ENCODE results near the gene DUSP16. TPM values are rescaled to one million over a fixed set of nuclear protein-coding genes. Genes with fewer than 3 reads are reported as not detected.

The DUSP16 gene
- total and polyA plus RNA-seq, 2 experiments from 2014 or later, result 11.7 to 59.4 TPM

- TF ChIP-seq ZNF462 (CRISPR knock-in tag; IDR thresholded peaks at IDR 0.05) (no peak), JUNB (IDR thresholded peaks at IDR 0.05; ENCODE audit: unreplicated experiment) (no peak)
These were observed 12.4 kb downstream of the DUSP16 start (continued) for GRCh38 chr12:12550277-12550676.

GRCh38 chr12:12549426-12549825 lies 13.2 kb downstream of the DUSP16 start:
- Histone ChIP-seq H3K27ac (ENCODE audit: low read depth) (no peak overlapping the region), H3K4me3 (no peak overlapping the region), H3F3A (replicated peaks; ENCODE audit: low read depth) (no peaks in the 10 kb centered on the region), H3K4me1 (ENCODE audit: insufficient read depth) (peaks cover 9% of the 10 kb centered on the region), H4K20me1 (replicated peaks; ENCODE audit: insufficient read depth) (no peaks in the 10 kb centered on the region; the same call in 1 of the 2 replicates), H3K4me2 (no peak overlapping the region), H2AFZ (no peak overlapping the region), H3K27me3 (ENCODE audit: insufficient read depth) (no peaks in the 10 kb centered on the region), H3K36me3 (ENCODE audit: insufficient read depth) (no peaks in the 10 kb centered on the region), H3K79me2 (replicated peaks; ENCODE audit: insufficient read depth) (peaks cover 99% of the 10 kb centered on the region), H3K9me2 (ENCODE audit: insufficient read depth) (no peaks in the 10 kb centered on the region)
- H3K27me3 Mint-ChIP-seq (ENCODE audit: insufficient read depth, low read depth, poor library complexity), result peaks cover 13% of the 10 kb centered on the region
- peaks cover 24% of the 10 kb centered on the region; the same call in 2 of the 3 replicates for H3K36me3 Mint-ChIP-seq (ENCODE audit: low read depth)
- H3K27ac Mint-ChIP-seq, result peak overlapping the region; percentile 5; the same call in 1 of the 2 replicates
- H3K4me1 Mint-ChIP-seq, result peaks cover 21% of the 10 kb centered on the region
- no peak overlapping the region for H3K4me3 Mint-ChIP-seq
- DNase-seq (ENCODE audit: low spot score), result no peak
- TF ChIP-seq REST (IDR thresholded peaks at IDR 0.05; ENCODE audit: unreplicated experiment), result no peak
- TF ChIP-seq EZH2phosphoT487 (IDR thresholded peaks at IDR 0.05; ENCODE audit: unreplicated experiment), result no peak
- no peak for TF ChIP-seq ETS1 (IDR thresholded peaks at IDR 0.05)
- TF ChIP-seq JUNB (IDR thresholded peaks at IDR 0.05; ENCODE audit: unreplicated experiment), result no peak
- TF ChIP-seq ZNF331 (CRISPR knock-in tag; IDR thresholded peaks at IDR 0.05; ENCODE audit: low read depth), result no peak
- TF ChIP-seq CTCF (conservative IDR thresholded peaks at IDR 0.05; ENCODE audit: low read depth in 2 of 2), result no peak
- no peak for TF ChIP-seq STAT1 (IDR thresholded peaks at IDR 0.05; ENCODE audit: unreplicated experiment)
- no peak for TF ChIP-seq NANOG (IDR thresholded peaks at IDR 0.05; ENCODE audit: borderline replicate concordance)
- no peak for ATAC-seq
- H3K9me3 Mint-ChIP-seq, result no peaks in the 10 kb centered on the region

All from GM23338 (cell line).